Esophagus squamous epithelium (tissue), 5 donors: Measurements from ENCODE around the gene DEFB112. TPM values are rescaled to one million over a fixed set of nuclear protein-coding genes. Genes with fewer than 3 reads are reported as not detected.

Source experiments
- DNase-seq: peaks from one replicate; lab custom pipeline; 2025; lab: John Stamatoyannopoulos, UW
- H3K27ac ChIP-seq, 4 donors: fragments of 200-600 bp; sonication (generic); one replicate each; pipeline ENCODE4 v1.5.1; 2016 to 2019; ENCODE audit warnings: mild to moderate bottlenecking in 1 of 4
- H3K27me3 ChIP-seq, 4 donors: fragments of 200-600 bp; sonication (generic); 1 replicate in 3 of 4; 2 replicates in 1 of 4; pipeline versions ENCODE4 v1.5.1 to v1.6.0; 2017 to 2021; ENCODE audit warnings: antibody characterized with exemption in 1 of 4
- H3K36me3 ChIP-seq, 3 donors: fragments of 200-600 bp; sonication (generic); one replicate each; pipeline ENCODE4 v1.5.1; 2016 to 2019
- H3K4me1 ChIP-seq, 3 donors: fragments of 200-600 bp; sonication (generic); one replicate each; pipeline ENCODE4 v1.5.1; 2017 to 2019
- H3K4me3 ChIP-seq, 4 donors: fragments of 200-600 bp; sonication (generic); 1 replicate in 3 of 4; 2 replicates in 1 of 4; pipeline ENCODE4 v1.5.1; 2016 to 2019; ENCODE audit warnings: mild to moderate bottlenecking in 2 of 4, moderate library complexity in 1 of 4
- H3K9me3 ChIP-seq, 3 donors: fragments of 200-600 bp; sonication (generic); one replicate each; pipeline ENCODE4 v1.5.1; 2016 to 2019
- POLR2A ChIP-seq, 4 donors: fragments of 450-650 bp; IDR thresholded peaks; one replicate each; pipeline ENCODE4 v1.6.1; 2017; ENCODE audit warnings: antibody characterized with exemption in 4 of 4, mild to moderate bottlenecking in 4 of 4, moderate library complexity in 3 of 4
- WGBS, 2 donors: methylation state at CpG; one replicate each; pipeline ENCODE4 v1.1.5; 2018; 5-methylcytosine and 5-hydroxymethylcytosine counted together
- intact Hi-C: fragments of 100-400 bp; cut with DNase I; formaldehyde crosslinking; loops from one replicate; pipeline ENCODE4 v1.15.0; 2022
- total RNA-seq, 4 donors: library from RNA; depleted of rRNA; stranded (reverse); fragments of >200 nt; gene quantifications; one replicate each; pipeline ENCODE4 v1.1.0, GENCODE V29; 2016
- TF ChIP-seq, protein P1 (sequence below), 6 experiments: fragments of 450-650 bp in 4 of 6; fragments of 200-600 bp in 2 of 6; sonication (generic) in 2 of 6; IDR thresholded peaks; one replicate each; pipeline ENCODE4 v1.5.1; 2016 to 2019; ENCODE audit warnings: antibody characterized with exemption in 6 of 6, mild to moderate bottlenecking in 4 of 6, moderate library complexity in 4 of 6
- donor health status: DM: yes; HTN: yes; CAD: no.

DEFB112 gene
- total RNA-seq, 4 donors from 2014 or later: not detected

DNA sequence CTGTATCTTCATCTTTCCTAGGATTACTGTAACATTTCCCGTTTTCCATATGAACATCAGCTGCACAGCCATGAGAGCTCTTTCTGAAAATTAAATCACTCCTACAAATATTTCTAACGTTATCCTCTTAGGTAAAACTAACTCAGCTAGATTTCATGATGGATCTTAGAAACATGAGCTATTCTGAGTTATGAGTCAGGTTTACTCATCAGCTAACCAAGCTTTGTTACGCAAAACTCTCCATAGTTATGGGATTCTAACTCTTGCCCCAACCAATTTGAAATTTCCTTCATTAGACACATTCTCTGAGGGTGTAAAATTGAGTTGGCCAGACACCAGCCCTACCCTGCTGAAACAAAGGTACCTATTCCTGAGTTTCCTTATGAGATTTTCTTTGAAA is 41.9 kb downstream of the DEFB112 start:
- no peak for TF ChIP-seq POLR2A (IDR thresholded peaks at IDR 0.05)
- TF ChIP-seq, protein P1, sequence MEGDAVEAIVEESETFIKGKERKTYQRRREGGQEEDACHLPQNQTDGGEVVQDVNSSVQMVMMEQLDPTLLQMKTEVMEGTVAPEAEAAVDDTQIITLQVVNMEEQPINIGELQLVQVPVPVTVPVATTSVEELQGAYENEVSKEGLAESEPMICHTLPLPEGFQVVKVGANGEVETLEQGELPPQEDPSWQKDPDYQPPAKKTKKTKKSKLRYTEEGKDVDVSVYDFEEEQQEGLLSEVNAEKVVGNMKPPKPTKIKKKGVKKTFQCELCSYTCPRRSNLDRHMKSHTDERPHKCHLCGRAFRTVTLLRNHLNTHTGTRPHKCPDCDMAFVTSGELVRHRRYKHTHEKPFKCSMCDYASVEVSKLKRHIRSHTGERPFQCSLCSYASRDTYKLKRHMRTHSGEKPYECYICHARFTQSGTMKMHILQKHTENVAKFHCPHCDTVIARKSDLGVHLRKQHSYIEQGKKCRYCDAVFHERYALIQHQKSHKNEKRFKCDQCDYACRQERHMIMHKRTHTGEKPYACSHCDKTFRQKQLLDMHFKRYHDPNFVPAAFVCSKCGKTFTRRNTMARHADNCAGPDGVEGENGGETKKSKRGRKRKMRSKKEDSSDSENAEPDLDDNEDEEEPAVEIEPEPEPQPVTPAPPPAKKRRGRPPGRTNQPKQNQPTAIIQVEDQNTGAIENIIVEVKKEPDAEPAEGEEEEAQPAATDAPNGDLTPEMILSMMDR (IDR thresholded peaks at IDR 0.05): no peak
- intact Hi-C loops: no loop called here
- Histone ChIP-seq H3K9me3 (no peaks in the 10 kb centered on the region), H3K27ac (no peak overlapping the region), H3K4me1 (no peaks in the 10 kb centered on the region), H3K36me3 (no peaks in the 10 kb centered on the region), H3K4me3 (no peak overlapping the region), H3K27me3 (no peaks in the 10 kb centered on the region)
- WGBS, 2 donors: 36 to 51% methylated on average over 3 of the region's 3 CpGs
- no peak for DNase-seq

DNA sequence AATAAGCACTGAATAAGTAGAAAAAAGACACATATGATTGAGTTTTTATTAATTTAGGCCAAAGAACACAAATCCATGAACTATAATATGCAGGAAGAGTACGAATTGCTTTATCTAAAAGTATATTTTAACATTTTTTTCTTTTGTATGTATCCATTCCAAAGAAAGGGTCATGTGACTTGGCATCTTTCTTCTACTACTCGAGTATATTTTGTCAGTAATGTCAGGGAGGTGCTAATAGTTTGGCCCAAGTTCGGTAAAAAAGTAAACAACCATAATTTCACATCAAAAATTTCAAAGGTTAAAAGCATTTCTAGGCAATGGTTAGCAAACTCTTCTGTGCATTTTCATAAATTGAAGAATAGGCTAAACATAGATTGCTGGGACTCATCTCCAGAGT is 46.6 kb downstream of the DEFB112 start:
- WGBS, 2 donors: 39 to 57% methylated on average over 3 of the region's 3 CpGs
- no peak for DNase-seq
- intact Hi-C loops: no loop called here

DNA sequence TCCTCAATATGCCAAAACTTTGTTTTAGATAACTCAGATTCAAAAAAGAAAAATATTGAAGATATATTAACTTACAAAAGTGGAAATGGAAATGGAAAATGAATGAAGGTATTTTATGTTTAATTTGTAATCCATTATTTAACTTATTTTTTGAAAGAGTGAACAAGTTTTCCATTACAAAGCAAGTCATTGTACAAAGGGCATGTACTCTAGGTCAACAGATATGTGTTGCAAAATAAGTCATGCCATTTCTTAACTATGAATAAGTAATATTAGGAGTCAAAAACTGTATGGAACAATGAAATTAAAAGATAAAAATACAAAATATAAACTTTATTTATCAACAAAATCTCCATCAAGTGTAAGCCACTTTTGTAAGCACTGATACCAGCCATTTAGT is 54.5 kb downstream of the DEFB112 start:
- TF ChIP-seq, protein P1 (IDR thresholded peaks at IDR 0.05): no peak
- TF ChIP-seq POLR2A (IDR thresholded peaks at IDR 0.05): no peak
- Histone ChIP-seq H3K36me3 (no peaks in the 10 kb centered on the region), H3K9me3 (no peaks in the 10 kb centered on the region), H3K27ac (no peak overlapping the region), H3K4me1 (no peaks in the 10 kb centered on the region), H3K4me3 (no peak overlapping the region), H3K27me3 (no peaks in the 10 kb centered on the region)
- intact Hi-C loops: no loop called here
- no peak for DNase-seq

More for the DNA sequence above, 46.6 kb downstream of the DEFB112 start:
- Histone ChIP-seq H3K36me3 (no peaks in the 10 kb centered on the region), H3K27me3 (no peaks in the 10 kb centered on the region), H3K27ac (no peak overlapping the region), H3K9me3 (no peaks in the 10 kb centered on the region), H3K4me1 (no peaks in the 10 kb centered on the region), H3K4me3 (no peak overlapping the region)
- TF ChIP-seq, protein P1 (IDR thresholded peaks at IDR 0.05): no peak

Other genes starting within 250 kb of the DEFB112 start
- not detected for gene CRISP1, start 183.4 kb downstream of the DEFB112 start, total RNA-seq
- not detected for gene DEFB114, start 85.8 kb downstream of the DEFB112 start, total RNA-seq
- not detected for gene DEFB113, start 80.3 kb downstream of the DEFB112 start, total RNA-seq
- not detected for gene DEFB110, start 27.9 kb downstream of the DEFB112 start, total RNA-seq